Transverse colon (tissue), 4 donors: Measurements from ENCODE around the gene RDH5. TPM values are rescaled to one million over a fixed set of nuclear protein-coding genes. Genes with fewer than 3 reads are reported as not detected.

Source experiments
- DNase-seq: peaks from one replicate; pipeline ENCODE4 v3.0.0-alpha.2; 2019
- H3K27ac ChIP-seq, 4 donors: fragments of 200-600 bp; sonication (generic); 2 replicates each; pipeline ENCODE4 v1.5.1; 2016 to 2018; ENCODE audit warnings: inconsistent platforms in 4 of 4
- H3K27me3 ChIP-seq: fragments of 200-600 bp; sonication (generic); 2 replicates; pipeline ENCODE4 v1.5.1; 2017; ENCODE audit warnings: inconsistent platforms
- H3K36me3 ChIP-seq, 4 donors: fragments of 200-600 bp; sonication (generic); 2 replicates each; pipeline ENCODE4 v1.5.1; 2017 to 2019; ENCODE audit warnings: inconsistent platforms in 4 of 4
- H3K4me1 ChIP-seq, 4 donors: fragments of 200-600 bp; sonication (generic); 2 replicates each; pipeline ENCODE4 v1.5.1; 2017 to 2020; ENCODE audit warnings: inconsistent platforms in 4 of 4
- H3K4me3 ChIP-seq, 4 donors: fragments of 200-600 bp; sonication (generic); 1 replicate in 1 of 4; 2 replicates in 3 of 4; pipeline versions ENCODE4 v1.5.1 to v1.6.1; 2017 to 2019; ENCODE audit warnings: inconsistent platforms in 4 of 4
- H3K9me3 ChIP-seq, 2 donors: fragments of 200-600 bp; sonication (generic); 2 replicates each; pipeline ENCODE4 v1.5.1; 2017 to 2019; ENCODE audit warnings: inconsistent platforms in 2 of 2
- CTCF ChIP-seq, 5 experiments: fragments of 200-600 bp in 3 of 5; fragments of 450-650 bp in 2 of 5; sonication (generic) in 3 of 5; IDR thresholded peaks; 1 replicate in 2 of 5; 2 replicates in 3 of 5; pipeline ENCODE4 v1.5.1; 2016 to 2017; ENCODE audit warnings: antibody characterized with exemption in 5 of 5, inconsistent platforms in 3 of 5, mild to moderate bottlenecking in 2 of 5, moderate library complexity in 1 of 5
- EP300 ChIP-seq: sonication (generic); formaldehyde crosslinking; IDR thresholded peaks from one replicate; pipeline ENCODE4 v1.6.1; 2017; ENCODE audit warnings: antibody characterized with exemption, low read depth
- POLR2A ChIP-seq: fragments of 450-650 bp; IDR thresholded peaks from one replicate; pipeline ENCODE4 v1.6.1; 2016; ENCODE audit warnings: antibody characterized with exemption, mild to moderate bottlenecking, moderate library complexity
- POLR2AphosphoS5 ChIP-seq, 3 donors: sonication (generic); formaldehyde crosslinking; IDR thresholded peaks; one replicate each; pipeline ENCODE4 v1.6.1; 2016; ENCODE audit warnings: antibody characterized with exemption in 3 of 3
- WGBS, 2 donors: methylation state at CpG; one replicate each; pipeline ENCODE4 v1.1.5; 2018; ENCODE audit warnings: low coverage in 1 of 2; 5-methylcytosine and 5-hydroxymethylcytosine counted together
- in situ Hi-C, 4 donors: fragments of 200-750 bp; cut with MboI; loops; one replicate each; pipeline versions ENCODE4 v1.15.0 to v1.15.1; 2017; ENCODE audit warnings: low sequenced_read_pairs in 3 of 4, low pct_ligation_motif_present in 1 of 4, low pct_unique_long_range_greater_than_20kb in 1 of 4
- intact Hi-C: fragments of 100-400 bp; cut with DNase I; formaldehyde crosslinking; loops from one replicate; pipeline ENCODE4 v1.15.1; 2023; ENCODE audit warnings: low total_unique reads
- total RNA-seq, 4 donors: library from RNA; depleted of rRNA; stranded (reverse); fragments of >200 nt; gene quantifications; one replicate each; pipeline ENCODE4 v1.1.0, GENCODE V29; 2016

RDH5 gene
- total RNA-seq, 4 donors from 2014 or later, result 16.5 to 74.4 (median 58.3) TPM

- peak overlapping the region in 1 of 4 donors; percentile 34 for H3K4me3 ChIP-seq
- in situ Hi-C loops, result loop anchor here in 2 of 4 donors (10.0 kb wide), 2 partner anchors 76 to 196 kb away; partner anchors contain the start of genes DGKA (in 1 of the 2), ORMDL2 (in 1 of the 2) and SARNP (in 1 of the 2)
- H3K4me1 ChIP-seq, result peaks cover 7 to 32% (median 27%) of the 10 kb centered on the region in 4 donors
- TF ChIP-seq CTCF (IDR thresholded peaks at IDR 0.05) (no peak), POLR2AphosphoS5 (IDR thresholded peaks at IDR 0.05) (no peak), POLR2A (no peak), EP300 (no peak)
- no peak for DNase-seq
- intact Hi-C loops, result loop anchor here (2.0 kb wide), 1 partner anchor 202 kb away; no protein-coding TSS in a partner anchor
- H3K36me3 ChIP-seq, result no peaks in the 10 kb centered on the region
- WGBS, 2 donors, result 66 to 70% methylated on average over 2 of the region's 2 CpGs
- peak overlapping the region in 2 of 4 donors; percentile 72 to 91 for H3K27ac ChIP-seq
- peaks cover 11% of the 10 kb centered on the region for H3K27me3 ChIP-seq
- no peaks in the 10 kb centered on the region for H3K9me3 ChIP-seq
Observed at GRCh38 chr12:55739025-55739378, 18.8 kb downstream of the RDH5 start.

DNA sequence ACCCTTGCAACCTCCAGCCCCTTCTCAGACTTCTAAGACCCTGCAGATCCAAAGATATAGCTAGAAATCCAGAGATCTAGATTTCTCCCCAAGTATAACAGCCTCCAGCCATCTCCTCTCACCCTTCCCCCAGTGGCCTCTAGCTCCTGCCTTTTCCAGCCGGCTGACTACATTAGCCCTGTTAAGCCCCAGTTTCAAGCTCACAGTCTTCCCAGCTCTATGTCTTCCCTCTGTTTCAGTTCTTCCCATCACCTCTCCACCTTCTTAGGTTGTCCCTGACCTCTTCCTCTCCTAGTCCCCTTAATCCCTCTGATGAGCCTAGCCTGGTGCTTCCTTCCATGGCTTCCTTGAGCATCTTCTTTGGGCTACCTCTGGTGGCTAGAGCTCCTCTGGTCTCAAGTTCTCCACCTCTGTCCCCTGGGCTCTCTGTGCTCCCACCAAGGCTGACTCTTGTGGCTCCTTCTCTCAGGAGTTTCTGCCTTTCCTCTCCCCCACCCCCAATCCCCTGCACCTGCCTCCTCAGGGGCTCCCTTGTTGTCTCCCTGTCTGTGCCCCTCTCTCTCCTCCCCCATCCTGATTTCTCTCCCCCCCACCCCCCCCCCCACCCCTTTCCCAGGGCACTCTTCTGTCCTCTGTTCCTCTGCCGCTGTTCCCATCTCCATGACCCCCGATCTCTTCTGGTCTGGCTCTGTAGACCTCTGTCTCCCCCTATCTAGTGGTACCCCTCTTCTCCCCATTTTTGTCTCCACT lies 21.9 kb downstream of the RDH5 start:
- DNase-seq, result no peak
- in situ Hi-C loops (loop anchor here in 1 of 4 donors (10.0 kb wide), 1 partner anchor 193 kb away; the partner anchor contains the start of gene DGKA), intact Hi-C loops (loop anchor here (10.0 kb wide), 2 partner anchors 53 to 83 kb away; partner anchors contain the start of gene DNAJC14)
- Histone ChIP-seq H3K9me3 (no peaks in the 10 kb centered on the region), H3K4me3 (peak overlapping the region in 1 of 4 donors; percentile 63), H3K36me3 (no peaks in the 10 kb centered on the region), H3K27me3 (peaks cover 21% of the 10 kb centered on the region), H3K27ac (peak overlapping the region; percentile 53 to 86 (median 74)), H3K4me1 (peaks cover 21 to 48% (median 38%) of the 10 kb centered on the region in 4 donors)
- TF ChIP-seq POLR2A, result no peak
- no peak for TF ChIP-seq POLR2AphosphoS5 (IDR thresholded peaks at IDR 0.05)
- no peak for TF ChIP-seq EP300
- TF ChIP-seq CTCF (IDR thresholded peaks at IDR 0.05), result no peak
- WGBS, 2 donors, result 23 to 38% methylated on average over 1 to 3 of the region's 3 CpGs

GRCh38 chr12:55742719-55743405 lies 22.7 kb downstream of the RDH5 start, which contains the start of gene GDF11:
Gene GDF11 (plus strand): TSS chr12:55743122. CDS start chr12:55743317, 195 bp downstream.
- peak; percentile 81 for DNase-seq
- intact Hi-C loops, result loop anchor here (10.0 kb wide), 2 partner anchors 52 to 82 kb away; partner anchors contain the start of gene DNAJC14
- Histone ChIP-seq H3K27me3 (peaks cover 21% of the 10 kb centered on the region), H3K4me1 (peaks cover 15 to 41% (median 30%) of the 10 kb centered on the region in 4 donors), H3K27ac (peak within 1 kb of the TSS; percentile 64 to 86 (median 84)), H3K4me3 (peak within 1 kb of the TSS; percentile 39 to 63 (median 49)), H3K36me3 (no peaks in the 10 kb centered on the region), H3K9me3 (no peaks in the 10 kb centered on the region)
- TF ChIP-seq EP300 (no peak), CTCF (IDR thresholded peaks at IDR 0.05) (no peak), POLR2AphosphoS5 (IDR thresholded peaks at IDR 0.05) (peak; percentile 50 to 87 (median 66)), POLR2A (peak; percentile 56)
- WGBS, 2 donors, result 1 to 6% methylated on average over 3 to 15 of the region's 53 CpGs
- in situ Hi-C loops, result loop anchor here in 1 of 4 donors (10.0 kb wide), 1 partner anchor 192 kb away; the partner anchor contains the start of gene DGKA
